CD4-positive, alpha-beta T cell treated with Interleukin-4 for 1 hour (primary cell): ENCODE results near the gene CAST.
A peak's percentile ranks its signal among the peaks of the same experiment; 100 is the strongest.
"Not testable (repeated sequence)": the region's sequence is repeated elsewhere in the genome, so short reads cannot be mapped to it uniquely, and the experiment has no call there.

ENCODE experiments used
- DNase-seq, 2 donors: peaks; one replicate each; pipeline ENCODE4 v3.0.0-alpha.2; 2020 to 2022

The CAST gene

DNA sequence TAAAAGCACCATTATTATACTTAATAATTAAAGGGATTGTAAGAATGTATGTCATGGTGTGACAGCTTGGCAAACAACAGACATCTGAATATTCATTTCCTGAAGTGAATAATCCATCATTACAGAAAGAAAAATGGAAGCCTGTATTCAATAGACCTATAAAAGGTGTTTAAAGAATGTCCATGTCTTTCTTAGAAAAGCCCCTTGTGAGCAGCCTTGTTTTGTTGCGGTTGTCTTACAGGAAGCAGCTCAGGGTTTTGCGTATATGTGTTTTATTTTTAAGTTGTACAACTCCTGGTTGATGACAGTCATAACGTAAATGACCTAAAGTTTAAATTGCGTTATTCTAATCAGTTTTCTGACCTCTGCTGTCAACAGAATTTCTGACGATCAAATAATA, 53.8 kb downstream of the CAST start:
- peak; percentile 44 to 58 for DNase-seq

DNA sequence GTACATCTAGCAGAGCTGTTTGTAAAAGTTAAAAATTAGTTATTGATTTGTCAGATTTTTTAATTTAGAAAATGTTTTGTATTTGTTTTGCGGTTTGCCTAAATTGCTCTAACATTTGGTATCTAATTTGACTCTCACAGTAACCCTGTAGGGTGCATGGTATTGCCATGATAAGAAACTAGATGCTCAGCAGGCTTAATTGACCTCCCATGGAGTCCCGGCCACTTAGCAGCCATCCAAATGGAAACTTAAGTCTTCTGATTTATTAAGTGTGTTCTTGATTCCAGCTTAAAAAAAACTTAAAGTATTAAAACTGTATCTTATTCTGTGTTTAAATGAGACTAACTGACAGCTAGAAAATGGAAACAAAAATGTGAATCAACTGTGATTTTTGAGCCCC, 54.5 kb downstream of the CAST start:
- no peak for DNase-seq

DNA sequence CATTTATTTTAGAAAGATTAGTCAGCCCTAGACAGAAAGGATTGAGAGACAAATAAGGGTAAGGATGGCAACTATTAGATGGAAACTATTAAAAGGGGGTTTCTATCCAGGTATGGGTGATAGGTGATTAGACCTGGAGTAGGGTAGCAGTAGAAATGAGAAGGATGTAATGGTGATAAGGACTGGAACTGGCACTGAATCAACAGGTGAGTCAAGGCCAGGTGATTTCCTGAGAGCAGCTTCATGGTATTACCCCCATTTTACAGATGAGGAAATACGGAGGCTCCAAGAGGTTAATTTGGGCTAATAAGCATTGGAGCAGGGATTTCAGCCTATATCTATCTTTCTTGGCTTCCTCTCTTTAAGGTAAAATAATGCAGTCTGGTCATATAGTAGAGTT, 55.7 kb downstream of the CAST start:
- DNase-seq, result no peak

DNA sequence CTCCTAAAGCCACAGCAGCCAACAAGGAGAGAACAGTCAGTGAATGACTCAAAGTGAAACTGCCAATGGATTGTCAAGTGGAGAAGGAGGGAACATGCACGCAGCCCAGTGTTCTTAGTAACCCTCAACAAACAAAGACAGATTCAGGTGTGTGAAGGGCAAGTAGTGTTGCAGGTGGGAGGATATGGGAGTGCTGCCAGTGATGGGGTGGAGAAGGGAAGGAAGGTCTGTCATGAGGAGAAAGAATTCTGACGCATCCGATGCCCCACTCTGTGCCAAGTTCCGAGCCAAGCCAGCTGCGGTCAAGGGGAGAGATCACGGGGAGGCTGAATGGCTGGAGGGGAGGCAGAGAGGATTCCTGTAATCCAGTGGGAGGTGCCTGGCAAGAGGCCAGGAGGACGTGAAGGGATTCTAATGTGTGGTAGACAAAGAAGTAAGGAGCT, 56.5 kb downstream of the CAST start:
- no peak for DNase-seq

DNA sequence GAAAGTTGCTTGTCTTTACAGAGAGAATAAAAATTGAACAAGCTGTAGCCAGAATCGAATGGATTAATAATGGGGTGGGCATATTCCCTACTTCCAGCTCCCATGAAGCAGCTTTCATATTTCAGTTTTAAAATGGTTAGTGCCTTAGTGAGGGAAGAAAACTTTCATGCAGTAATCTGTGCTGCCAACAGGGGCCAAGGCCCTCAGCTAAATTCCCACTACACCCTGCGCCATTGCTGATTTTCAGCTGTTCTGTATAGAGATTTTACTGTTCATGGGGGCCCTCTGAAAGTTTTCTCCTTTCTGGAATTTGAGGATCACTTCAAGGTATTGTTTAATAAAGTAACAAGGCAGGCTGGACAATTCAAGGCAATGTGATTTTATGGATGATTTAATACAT, 58.2 kb downstream of the CAST start:
- DNase-seq, result no peak

DNA sequence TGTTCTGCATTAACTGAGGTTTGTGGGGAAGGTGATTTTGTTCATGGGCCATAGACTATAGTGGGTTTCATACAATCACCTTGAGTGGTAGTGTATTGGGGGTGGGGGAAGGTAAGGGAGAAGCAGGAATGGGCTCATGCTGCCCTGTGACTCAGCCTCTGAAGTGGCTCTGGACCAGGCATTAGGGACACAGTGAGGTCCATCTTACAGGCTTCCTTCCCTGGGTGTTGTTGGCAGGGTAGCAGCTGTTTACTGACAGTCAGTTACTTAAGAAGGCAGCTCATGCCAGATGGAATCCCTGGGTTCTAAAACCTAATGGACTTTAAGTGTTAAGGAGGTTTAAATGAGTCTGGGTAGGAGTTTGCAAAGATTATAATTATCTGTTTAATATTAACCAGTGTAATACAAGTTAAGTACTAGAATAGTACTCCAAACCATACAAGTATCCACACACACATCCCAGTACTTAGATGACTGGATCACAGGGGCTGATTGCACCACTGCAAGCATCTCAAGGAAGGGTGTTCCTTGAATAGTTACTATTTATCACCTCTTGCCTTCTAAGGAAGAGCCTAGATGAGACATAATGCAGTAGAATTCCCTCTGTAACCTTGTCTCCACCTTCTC, 59.3 kb downstream of the CAST start:
- DNase-seq, result no peak

DNA sequence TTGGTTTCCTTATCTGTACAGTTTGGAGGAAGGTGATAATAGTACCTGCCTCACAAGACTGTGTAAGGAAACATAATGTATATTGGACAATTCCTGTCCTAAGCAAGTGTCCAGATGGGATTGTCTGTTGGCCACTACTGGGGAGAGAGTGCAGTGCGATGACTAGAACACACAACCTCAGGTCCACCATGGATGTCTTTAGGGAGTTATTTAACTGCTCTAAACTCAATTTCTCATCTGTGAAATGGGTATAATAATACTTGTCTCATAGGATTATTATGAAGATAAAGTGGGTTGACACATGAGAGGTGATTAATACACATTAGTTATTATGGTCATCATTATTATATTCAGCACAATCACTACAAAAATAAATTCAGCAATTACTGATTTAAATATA, 63.1 kb downstream of the CAST start:
- no peak for DNase-seq

DNA sequence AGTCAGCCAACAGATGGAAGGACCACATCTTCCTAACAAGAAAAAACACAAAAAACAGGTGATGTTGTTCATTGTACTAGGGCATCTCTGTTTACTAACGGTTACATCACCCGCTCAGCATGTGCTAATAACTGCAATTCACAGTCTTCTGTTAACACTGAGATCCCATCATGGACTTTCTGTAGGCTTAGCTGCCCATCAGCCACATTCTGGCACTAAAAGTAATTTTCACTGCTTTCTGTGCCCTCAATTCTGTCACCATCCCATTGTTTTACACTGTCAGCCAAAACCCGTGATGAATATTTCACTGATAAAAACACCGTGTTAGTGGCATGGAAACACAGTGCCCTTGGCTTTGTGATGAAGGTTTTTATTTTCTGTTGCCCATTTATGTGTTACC, 64.6 kb downstream of the CAST start:
- DNase-seq, result no peak

DNA sequence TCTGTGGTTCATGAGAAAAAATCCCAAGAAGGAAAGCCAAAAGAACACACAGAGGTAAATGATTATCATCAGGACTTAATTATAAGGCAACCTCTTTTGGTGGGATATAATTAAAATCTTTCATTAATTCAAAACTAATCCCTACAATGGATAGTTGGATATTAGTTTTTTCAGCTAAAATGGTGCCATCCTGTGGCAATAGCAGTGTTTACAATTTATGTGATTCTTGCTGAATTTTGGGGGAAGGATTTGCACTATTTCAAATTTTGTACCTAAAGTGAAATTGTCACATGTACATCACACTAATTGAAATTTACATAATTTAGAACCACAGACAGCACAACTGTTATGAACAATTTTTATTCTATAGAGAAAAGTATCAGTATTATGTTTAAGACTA, 67.0 kb downstream of the CAST start:
- DNase-seq, result no peak

DNA sequence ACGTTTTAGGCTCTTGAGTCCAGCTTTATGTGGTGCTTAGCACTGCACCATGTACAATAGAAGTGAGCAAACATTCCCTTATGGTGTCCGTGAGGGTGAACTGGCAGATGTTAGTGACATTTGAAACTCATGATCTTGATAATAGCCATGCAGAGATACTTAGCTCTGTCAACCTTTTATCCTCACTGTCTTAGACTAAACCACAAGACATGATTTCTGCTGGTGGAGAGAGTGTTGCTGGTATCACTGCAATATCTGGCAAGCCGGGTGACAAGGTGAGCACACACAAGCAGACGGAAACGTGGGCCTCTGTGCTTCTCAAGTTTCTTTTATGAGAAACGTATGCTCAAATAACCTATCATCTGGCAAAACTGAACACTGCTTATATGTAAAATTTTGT, 68.4 kb downstream of the CAST start:
- no peak for DNase-seq

DNA sequence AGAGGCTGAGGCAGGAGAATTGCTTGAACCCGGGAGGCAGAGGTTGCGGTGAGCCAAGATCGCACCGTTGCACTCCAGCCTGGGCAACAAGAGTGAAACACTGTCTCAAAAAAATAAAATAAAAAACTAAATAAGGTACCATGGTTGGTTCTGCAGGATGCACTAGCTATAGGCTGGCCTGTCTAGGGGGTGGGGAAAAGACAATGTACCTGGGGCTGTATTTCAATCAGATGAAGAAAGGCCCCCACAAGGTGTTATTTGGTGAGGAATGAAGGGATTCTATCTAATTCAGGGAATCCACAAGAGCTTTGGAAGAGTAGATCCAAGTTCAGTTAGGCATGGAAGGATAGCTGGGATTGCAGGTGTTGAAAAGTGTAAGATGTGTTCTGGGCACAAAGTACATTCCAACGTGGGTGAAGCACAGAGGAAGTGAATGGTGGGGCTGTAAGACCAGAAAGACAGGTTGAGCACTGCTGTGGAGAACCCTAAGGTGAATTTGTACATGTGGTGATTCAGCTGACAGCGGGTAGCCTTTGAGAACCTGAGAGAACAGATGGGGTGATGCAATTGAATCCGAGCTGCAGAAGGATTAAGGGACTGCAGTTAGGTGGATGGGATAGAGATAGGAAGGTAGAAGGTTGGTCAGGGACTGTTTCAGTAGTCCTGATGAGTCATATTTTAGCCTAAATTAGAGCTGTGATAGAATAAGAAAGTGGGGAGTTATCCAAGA, 71.8 kb downstream of the CAST start:
- DNase-seq, result no peak

DNA sequence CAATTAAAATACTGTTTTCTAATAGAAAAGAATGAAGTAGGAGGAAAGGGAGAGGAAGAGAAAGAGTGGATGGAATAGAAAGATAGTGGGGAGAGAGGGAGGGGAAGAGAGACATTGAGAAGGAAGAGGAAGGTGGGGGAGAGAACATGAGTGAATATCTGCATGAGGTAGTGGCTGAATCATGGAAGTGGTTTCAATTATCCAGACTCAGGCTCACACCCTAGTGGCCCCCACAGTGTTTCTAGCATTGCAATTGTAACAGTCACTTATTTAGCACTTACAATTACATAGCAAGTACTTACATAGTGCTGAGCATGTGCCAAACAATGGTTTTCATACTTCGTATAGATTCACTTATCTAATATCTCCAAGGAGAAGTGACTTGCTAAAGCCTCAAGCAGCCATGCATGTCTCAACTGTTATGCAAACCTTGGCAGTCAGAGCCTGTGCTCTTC, 72.7 kb downstream of the CAST start:
- no peak for DNase-seq

DNA sequence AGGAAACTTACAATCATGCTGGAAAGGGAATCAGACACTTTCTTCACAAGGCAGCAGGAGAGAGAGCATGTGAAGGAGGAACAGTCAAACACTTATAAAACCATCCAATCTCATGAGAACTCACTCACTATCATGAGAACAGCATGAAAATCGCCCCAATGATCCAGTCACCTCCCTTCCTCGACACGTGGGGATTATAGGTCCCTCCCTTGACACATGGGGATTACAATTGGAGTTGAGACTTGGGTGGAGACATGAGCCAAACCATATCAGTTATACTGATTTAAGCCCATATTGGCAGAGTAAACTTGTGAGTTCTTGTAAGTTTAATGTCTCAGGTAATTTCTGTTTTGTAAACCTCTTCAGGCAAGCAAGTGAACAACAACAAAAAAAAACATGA, 74.8 kb downstream of the CAST start:
- no peak for DNase-seq

DNA sequence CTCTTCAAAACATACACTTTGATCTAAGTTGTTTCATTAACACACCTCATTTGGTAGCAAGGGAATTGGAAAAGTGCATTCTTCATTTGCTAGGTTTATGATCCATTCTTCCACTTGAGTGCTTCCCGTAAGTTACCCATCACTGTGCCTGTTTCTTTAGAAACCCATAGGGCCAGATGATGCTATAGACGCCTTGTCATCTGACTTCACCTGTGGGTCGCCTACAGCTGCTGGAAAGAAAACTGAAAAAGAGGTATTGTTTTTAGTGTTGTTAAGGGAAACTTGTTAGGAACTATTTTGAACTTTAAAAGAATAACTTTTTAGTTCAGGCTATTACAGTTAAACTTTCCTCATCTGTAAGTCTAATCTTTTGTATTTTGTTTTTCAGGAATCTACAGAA, 78.9 kb downstream of the CAST start:
- DNase-seq, result no peak

DNA sequence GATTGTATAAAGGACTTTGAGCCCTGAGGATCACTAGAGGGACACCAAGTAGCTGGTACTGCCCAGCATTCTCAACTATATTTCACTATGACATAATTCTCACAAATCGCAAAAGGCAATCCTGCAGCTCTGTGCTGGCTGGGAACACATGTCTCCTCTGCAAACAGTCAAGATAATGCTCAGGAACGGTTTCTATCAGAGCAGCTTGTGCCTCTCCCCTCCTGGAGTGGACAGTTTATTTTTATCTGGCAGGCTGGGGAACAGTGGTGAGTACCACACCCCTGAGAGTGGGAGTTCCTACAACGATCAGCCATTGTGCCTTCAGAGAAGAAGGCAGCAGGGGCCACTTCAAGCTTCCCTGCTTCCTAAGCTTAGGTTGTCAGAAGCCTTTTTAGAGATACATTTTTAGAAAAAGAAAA, 79.7 kb downstream of the CAST start:
- no peak for DNase-seq

DNA sequence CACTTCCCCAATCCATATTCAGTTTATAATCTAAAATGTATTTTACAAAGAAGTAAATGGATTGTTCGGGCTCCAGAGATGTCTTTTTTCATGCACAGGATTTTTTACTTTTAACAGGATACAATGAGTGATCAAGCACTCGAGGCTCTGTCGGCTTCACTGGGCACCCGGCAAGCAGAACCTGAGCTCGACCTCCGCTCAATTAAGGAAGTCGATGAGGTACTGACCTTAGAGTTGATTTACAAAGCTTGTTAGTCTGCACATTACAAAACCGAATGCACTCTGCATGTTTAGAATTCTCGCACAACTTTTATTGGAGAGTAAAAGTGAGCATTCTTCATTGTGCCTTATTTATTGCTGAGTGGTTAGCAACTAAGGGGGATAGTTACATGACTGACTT, 80.4 kb downstream of the CAST start:
- no peak for DNase-seq

DNA sequence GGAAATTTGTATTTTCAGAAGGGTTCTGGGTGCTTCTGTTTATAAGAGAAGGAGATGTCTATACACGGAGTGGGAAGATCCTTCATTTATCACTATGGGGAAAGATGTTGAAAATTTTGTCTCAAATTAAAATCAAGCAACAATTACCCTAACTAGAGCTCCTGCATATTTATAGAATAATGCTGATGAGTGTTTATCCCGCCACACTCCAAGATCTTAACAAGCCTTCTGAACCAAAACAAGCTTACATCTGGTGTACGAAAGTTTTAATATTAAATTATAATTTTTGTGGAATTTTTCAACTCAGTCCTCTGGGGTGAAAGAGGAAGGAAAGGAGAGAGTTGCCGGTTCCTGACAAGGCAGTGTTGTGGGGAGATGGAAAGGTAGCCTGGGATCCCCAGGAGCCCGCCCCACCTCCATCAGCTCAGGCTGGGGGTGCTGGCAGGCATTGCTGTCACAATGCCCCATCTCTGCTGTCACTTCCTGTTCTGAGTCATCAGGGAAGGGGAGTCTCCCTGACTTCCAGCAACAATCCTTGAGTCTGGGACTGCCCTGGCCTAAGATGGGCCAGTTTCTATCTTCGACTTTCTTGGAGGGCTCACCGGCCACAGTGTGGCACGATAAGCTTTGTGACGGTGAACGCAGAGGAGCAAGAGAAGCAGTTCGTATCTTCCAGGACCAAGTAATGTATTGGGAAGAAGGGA, 81.0 kb downstream of the CAST start:
- no peak for DNase-seq

DNA sequence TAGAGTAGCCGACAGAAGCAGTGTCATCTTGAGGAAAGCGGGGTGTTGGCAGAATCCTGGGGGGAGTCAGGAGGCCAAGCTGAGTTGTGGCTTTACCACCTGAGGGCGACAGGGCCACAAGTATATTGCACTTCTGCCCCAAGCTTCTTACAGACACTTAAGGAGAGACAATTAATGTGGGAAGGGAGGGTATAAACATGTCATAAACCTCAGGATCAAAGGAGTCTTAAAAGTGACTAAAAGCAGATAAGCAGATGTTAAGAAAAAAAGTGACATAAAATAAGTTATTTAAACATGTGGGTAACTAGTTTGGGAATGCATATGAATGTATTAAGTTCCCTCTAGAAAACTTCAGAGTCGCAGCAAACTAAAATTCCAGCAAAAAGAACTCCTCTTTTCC, 81.6 kb downstream of the CAST start:
- DNase-seq, result no peak

DNA sequence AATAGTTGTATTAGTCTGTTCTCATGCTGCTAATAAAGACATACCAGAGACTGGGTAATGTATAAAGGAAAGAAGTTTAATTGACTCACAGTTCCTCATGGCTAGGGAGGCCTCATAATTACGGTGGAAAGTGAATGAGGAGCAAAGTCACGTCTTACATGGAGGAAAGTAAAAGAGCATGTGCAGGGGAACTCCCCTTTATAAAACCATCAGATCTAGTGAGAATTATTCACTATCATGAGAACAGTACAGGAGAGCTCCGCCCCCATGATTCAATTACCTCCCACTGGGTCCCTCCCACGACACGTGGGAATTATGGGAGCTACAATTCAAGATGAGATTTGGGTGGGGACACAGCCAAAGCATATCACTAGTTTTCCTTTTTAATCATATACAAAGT, 82.0 kb downstream of the CAST start:
- DNase-seq, result not testable (repeated sequence)

DNA sequence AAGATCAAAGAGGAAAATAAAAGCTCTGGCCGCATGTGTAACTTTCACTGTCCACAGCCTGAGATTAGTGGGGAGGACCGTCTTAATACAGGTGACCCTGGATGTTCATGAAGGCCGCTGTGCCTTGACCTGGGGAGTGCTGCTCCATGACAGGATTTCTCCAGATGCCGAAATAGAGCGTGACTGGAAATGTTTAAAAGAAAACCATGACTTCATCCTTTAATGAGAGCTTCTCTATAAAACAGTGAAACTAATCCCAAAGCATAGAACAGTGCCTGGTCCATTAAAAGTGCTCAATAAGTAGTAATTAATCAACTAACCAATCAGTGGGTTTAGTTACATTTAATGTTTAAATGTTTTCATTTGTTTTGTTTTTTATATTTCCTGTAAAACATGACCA, 82.8 kb downstream of the CAST start:
- DNase-seq, result no peak

DNA sequence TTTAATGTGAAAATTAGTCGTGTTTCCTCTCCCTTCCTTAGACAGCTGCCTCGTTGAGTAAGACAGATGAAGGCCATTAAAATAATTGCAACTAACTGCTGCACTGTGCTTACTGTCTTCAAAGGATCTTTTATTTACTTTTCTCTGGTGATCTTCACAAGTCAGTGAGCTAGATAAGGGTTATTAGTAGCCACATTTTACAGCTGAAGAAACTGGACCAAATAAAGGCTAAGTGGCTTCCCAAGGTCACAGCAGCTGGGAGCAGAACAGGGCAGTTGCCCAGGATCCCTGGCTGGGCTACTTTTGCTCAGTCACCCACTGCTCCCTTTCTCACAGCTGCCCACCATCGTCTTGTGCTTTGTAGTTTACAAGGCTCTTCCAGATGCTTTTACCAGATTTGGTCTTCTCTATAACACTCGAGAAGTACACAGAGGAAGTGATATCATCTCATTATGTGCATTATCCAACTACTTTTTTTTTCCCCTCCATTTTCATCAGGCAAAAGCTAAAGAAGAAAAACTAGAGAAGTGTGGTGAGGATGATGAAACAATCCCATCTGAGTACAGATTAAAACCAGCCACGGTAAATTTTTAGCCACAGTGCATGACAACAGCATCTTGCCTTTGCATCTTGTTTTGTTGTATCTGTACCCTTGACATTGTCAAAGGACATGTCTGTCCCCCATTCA, 83.8 kb downstream of the CAST start:
- no peak for DNase-seq

DNA sequence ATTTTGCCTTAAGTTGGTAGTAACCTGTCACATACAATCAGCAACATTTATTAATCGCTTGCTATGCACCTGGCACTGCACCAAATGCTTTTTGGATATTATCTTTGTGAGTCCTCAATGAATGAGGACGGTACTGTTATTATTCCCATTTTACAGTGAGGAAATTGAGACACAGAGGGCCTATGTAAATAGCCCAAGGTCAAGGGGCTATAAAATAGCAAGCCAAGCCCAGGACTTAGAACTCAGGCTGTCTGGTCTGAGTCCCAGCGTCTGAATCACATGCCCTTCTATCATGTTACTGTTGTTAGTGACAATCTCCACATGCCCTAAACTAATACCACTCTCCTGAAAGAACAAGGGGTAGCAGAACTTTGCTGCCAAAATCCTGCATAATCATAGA, 85.5 kb downstream of the CAST start:
- DNase-seq, result no peak

DNA sequence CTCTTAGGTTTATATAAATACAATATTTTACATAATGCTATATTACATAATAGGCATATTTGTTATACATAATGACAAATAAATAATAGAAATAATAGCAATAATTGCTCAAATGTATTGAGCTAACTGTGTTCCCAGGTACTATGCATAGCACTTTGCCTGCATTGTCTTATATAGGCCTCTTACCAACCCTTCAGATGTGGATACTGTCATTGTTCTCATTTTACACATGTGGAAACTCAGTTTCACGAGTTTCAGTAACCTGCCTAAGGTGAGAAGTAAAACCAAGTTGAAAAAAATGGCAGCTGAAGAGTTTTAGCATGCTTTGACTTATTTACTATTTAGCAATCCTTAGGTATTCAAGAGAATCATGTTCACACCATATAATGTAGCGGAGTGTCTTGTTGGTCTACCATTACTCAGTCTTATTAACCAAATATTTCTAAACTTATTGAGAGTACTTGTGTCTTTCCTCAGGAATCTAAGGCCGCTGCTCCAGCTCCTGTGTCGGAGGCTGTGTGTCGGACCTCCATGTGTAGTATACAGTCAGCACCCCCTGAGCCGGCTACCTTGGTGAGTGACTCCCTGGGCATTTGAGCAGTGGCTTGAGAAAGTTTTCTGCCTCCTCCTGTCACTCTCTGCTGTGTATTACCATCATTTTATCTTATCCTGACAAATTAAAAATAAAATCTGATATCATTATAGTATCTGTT, 88.1 kb downstream of the CAST start:
- DNase-seq, result no peak
